GM12878 (cell line): ENCODE data around the gene NBPF12. TPM values are rescaled to one million over a fixed set of nuclear protein-coding genes. Genes with fewer than 3 reads are reported as not detected.
"Not testable (repeated sequence)": the region's sequence is repeated elsewhere in the genome, so short reads cannot be mapped to it uniquely, and the experiment has no call there.

Experiments used
- ATAC-seq: fragments of 200-7000 bp; cut with Tn5 transposase; 3 replicates; pipeline ENCODE4 v1.9.1; 2020; ENCODE audit warnings: mild to moderate bottlenecking, moderate library complexity
- BruUV-seq: library from RNA; stranded (reverse); fragments of 400-500 nt; replicated peaks from 2 replicates; lab custom pipeline; 2021; lab: Mats Ljungman, UMichigan
- CTCF ChIA-PET: fragments of 300-600 bp; sonication (Branson Sonifier 250); formaldehyde crosslinking; extraction: SDS; loops from one replicate; lab custom pipeline; 2021; ENCODE audit warnings: inconsistent platforms; lab: Yijun Ruan, JAX
- POLR2A ChIA-PET: fragments of 350-600 bp; formaldehyde crosslinking; extraction: SDS; loops from one replicate; lab custom pipeline; 2021; ENCODE audit warnings: inconsistent platforms; lab: Charles Lee
- RAD21 ChIA-PET: fragments of 300-600 bp; sonication (Branson Sonifier 250); formaldehyde crosslinking; loops from one replicate; lab custom pipeline; 2023; ENCODE audit warnings: antibody characterized with exemption; ENCODE audit not compliant: unreplicated experiment; lab: Charles Lee
- SMC1A ChIA-PET: fragments of 300-600 bp; sonication (Branson Sonifier 250); formaldehyde crosslinking; loops from one replicate; lab custom pipeline; 2023; ENCODE audit not compliant: unreplicated experiment, uncharacterized antibody; lab: Charles Lee
- DNase-seq: peaks from one replicate; pipeline ENCODE4 v3.0.0-alpha.2; 2011; ENCODE audit warnings: low read depth, low spot score
- FAIRE-seq: peaks from 3 replicates; lab custom pipeline; 2011; peaks lifted over from hg19 to GRCh38; lab: Jason Lieb, UNC
- H2AFZ ChIP-seq: 2 replicates; pipeline ENCODE4 v1.6.0; 2011; ENCODE audit warnings: low read depth, low read length, control low read depth; ENCODE audit not compliant: control insufficient read depth
- H3K27ac ChIP-seq: 2 replicates; pipeline ENCODE4 v1.5.1; 2011; ENCODE audit warnings: control low read depth; ENCODE audit not compliant: control insufficient read depth, insufficient read depth
- H3K27me3 ChIP-seq, 2 experiments: replicated peaks in 1 of 2; 2 replicates each; pipeline versions ENCODE4 v1.6.0 to v1.6.1; 2011; ENCODE audit warnings: low read length in 1 of 2; ENCODE audit not compliant: control insufficient read depth in 2 of 2, insufficient read depth in 2 of 2
- H3K36me3 ChIP-seq, 2 experiments: 2 replicates each; pipeline ENCODE4 v1.5.1; 2011; ENCODE audit warnings: low read length in 1 of 2; ENCODE audit not compliant: control insufficient read depth in 2 of 2, insufficient read depth in 2 of 2
- H3K4me1 ChIP-seq: 2 replicates; pipeline ENCODE4 v1.6.1; 2011; ENCODE audit warnings: mild to moderate bottlenecking, low read length, moderate library complexity, mixed read lengths; ENCODE audit not compliant: control insufficient read depth, insufficient read depth
- H3K4me2 ChIP-seq: 2 replicates; pipeline ENCODE4 v1.6.0; 2011; ENCODE audit warnings: control low read depth; ENCODE audit not compliant: control insufficient read depth, insufficient read depth
- H3K4me3 ChIP-seq: fragments of 200-600 bp; sonication (generic); 2 replicates; pipeline ENCODE4 v1.5.1; 2016
- H3K79me2 ChIP-seq: 2 replicates; pipeline ENCODE4 v1.6.0; 2011; ENCODE audit warnings: low read length; ENCODE audit not compliant: control insufficient read depth, insufficient read depth
- H3K9ac ChIP-seq: 2 replicates; pipeline ENCODE4 v1.8.0; 2011; ENCODE audit warnings: low read length, control low read depth, mixed read lengths; ENCODE audit not compliant: control insufficient read depth, insufficient read depth
- H3K9me3 ChIP-seq: replicated peaks from 3 replicates; pipeline ENCODE4 v1.5.1; 2011; ENCODE audit warnings: mild to moderate bottlenecking, low read length; ENCODE audit not compliant: control insufficient read depth, insufficient read depth
- H4K20me1 ChIP-seq: 2 replicates; pipeline ENCODE4 v1.6.0; 2011; ENCODE audit not compliant: control insufficient read depth, insufficient read depth
- WGBS: methylation state at CpG from one replicate; pipeline ENCODE4 v1.1.6; 2016; ENCODE audit warnings: low lambda C conversion rate; ENCODE audit not compliant: insufficient replicate concordance, insufficient coverage; ENCODE audit errors: missing lambda C conversion rate; 5-methylcytosine and 5-hydroxymethylcytosine counted together
- in situ Hi-C: fragments of 300-500 bp; cut with MboI; formaldehyde crosslinking; loops from 9 replicates; pipeline ENCODE4 v1.14.3; 2018; ENCODE audit warnings: mixed read lengths
- intact Hi-C: fragments of 100-400 bp; cut with micrococcal nuclease; formaldehyde crosslinking; loops from one replicate; pipeline ENCODE4 v1.14.2; 2022; ENCODE audit not compliant: unreplicated experiment
- polyA plus RNA-seq, 11 experiments: library from polyadenylated mRNA; depleted of rRNA in 4 of 11; unstranded in 6 of 11; stranded (reverse) in 5 of 11; fragments of >200 nt; fragmentation: Nextera tagmentation in 4 of 11; fragmentation: Illumina TruSeq in 1 of 11; extraction: Ambion mirVana in 4 of 11; extraction: Trizol in 1 of 11; gene quantifications; 1 replicate in 1 of 11; 2 replicates in 10 of 11; pipeline versions ENCODE4 v1.2.1 to v1.2.3, GENCODE V29; 2011 to 2016; ENCODE audit warnings: inconsistent platforms in 2 of 11, missing spikeins in 2 of 11, low read depth in 1 of 11
- total RNA-seq, 4 experiments: library from RNA; depleted of rRNA in 3 of 4; stranded (reverse); fragments of >200 nt in 3 of 4; fragmentation: Illumina TruSeq in 1 of 4; extraction: Trizol in 1 of 4; gene quantifications; 2 replicates each; pipeline versions ENCODE4 v1.2.1 to v1.2.3, GENCODE V29; 2013 to 2021

NBPF12 gene
- total and polyA plus RNA-seq, 10 of the 15 experiments (the other 5 are each of a cell fraction or from before 2014, with no cell fraction given): 2.3 to 19.2 (median 7.0) TPM

GRCh38 chr1:146985855-146986254, 47.7 kb downstream of the NBPF12 start:
- FAIRE-seq, H4K20me1 ChIP-seq, ATAC-seq, BruUV-seq, H3K4me3 ChIP-seq, POLR2A ChIA-PET, H3K27ac ChIP-seq, CTCF ChIA-PET, H3K4me1 ChIP-seq, H2AFZ ChIP-seq, H3K27me3 ChIP-seq, RAD21 ChIA-PET, in situ Hi-C loops, DNase-seq, H3K36me3 ChIP-seq, H3K4me2 ChIP-seq, H3K9me3 ChIP-seq, intact Hi-C loops, SMC1A ChIA-PET, H3K9ac ChIP-seq, H3K79me2 ChIP-seq: not testable (repeated sequence)
- WGBS: 80% methylated on average over 3 of the region's 4 CpGs

GRCh38 chr1:146986450-146986849, 48.3 kb downstream of the NBPF12 start:
- RAD21 ChIA-PET, H2AFZ ChIP-seq, H3K79me2 ChIP-seq, POLR2A ChIA-PET, H3K9ac ChIP-seq, in situ Hi-C loops, H3K4me3 ChIP-seq, H3K27ac ChIP-seq, intact Hi-C loops, SMC1A ChIA-PET, H3K9me3 ChIP-seq, DNase-seq, CTCF ChIA-PET, BruUV-seq, FAIRE-seq, ATAC-seq, H3K36me3 ChIP-seq, H3K27me3 ChIP-seq, H3K4me1 ChIP-seq, H4K20me1 ChIP-seq, H3K4me2 ChIP-seq: not testable (repeated sequence)
- WGBS: 96% methylated on average over 2 of the region's 4 CpGs

GRCh38 chr1:146987502-146987901, 49.4 kb downstream of the NBPF12 start:
- BruUV-seq, CTCF ChIA-PET: not testable (repeated sequence)

GRCh38 chr1:146989455-146989854, 51.3 kb downstream of the NBPF12 start:
- H2AFZ ChIP-seq, SMC1A ChIA-PET, H3K4me3 ChIP-seq, H3K36me3 ChIP-seq, POLR2A ChIA-PET, H3K9ac ChIP-seq, DNase-seq, H3K4me1 ChIP-seq, ATAC-seq, H3K4me2 ChIP-seq, BruUV-seq, CTCF ChIA-PET, H3K27ac ChIP-seq, intact Hi-C loops, H3K27me3 ChIP-seq, FAIRE-seq, H3K9me3 ChIP-seq, in situ Hi-C loops, RAD21 ChIA-PET, H3K79me2 ChIP-seq, H4K20me1 ChIP-seq: not testable (repeated sequence)
- WGBS: 94% methylated on average over 3 of the region's 3 CpGs

More at GRCh38 chr1:146987502-146987901, 49.4 kb downstream of the NBPF12 start:
- H3K9me3 ChIP-seq, SMC1A ChIA-PET, H3K4me1 ChIP-seq, H4K20me1 ChIP-seq, ATAC-seq, FAIRE-seq, H3K27me3 ChIP-seq, H3K79me2 ChIP-seq, RAD21 ChIA-PET, H3K9ac ChIP-seq, H3K4me3 ChIP-seq, POLR2A ChIA-PET, H3K27ac ChIP-seq, in situ Hi-C loops, H3K36me3 ChIP-seq, DNase-seq, intact Hi-C loops, H2AFZ ChIP-seq, H3K4me2 ChIP-seq: not testable (repeated sequence)
- 62% methylated on average over 2 of the region's 2 CpGs for WGBS
